HG02981 (cell line): Measurements from ENCODE around the gene NKX3-2.
"Not testable (repeated sequence)": the region's sequence is repeated elsewhere in the genome, so short reads cannot be mapped to it uniquely, and the experiment has no call there.

Experiments
- ATAC-seq: cut with Tn5 transposase; IDR thresholded peaks from one replicate; pipeline ENCODE4 v1.9.1; 2021; ENCODE audit warnings: mild to moderate bottlenecking, moderate library complexity; ENCODE audit not compliant: unreplicated experiment

The NKX3-2 gene

DNA sequence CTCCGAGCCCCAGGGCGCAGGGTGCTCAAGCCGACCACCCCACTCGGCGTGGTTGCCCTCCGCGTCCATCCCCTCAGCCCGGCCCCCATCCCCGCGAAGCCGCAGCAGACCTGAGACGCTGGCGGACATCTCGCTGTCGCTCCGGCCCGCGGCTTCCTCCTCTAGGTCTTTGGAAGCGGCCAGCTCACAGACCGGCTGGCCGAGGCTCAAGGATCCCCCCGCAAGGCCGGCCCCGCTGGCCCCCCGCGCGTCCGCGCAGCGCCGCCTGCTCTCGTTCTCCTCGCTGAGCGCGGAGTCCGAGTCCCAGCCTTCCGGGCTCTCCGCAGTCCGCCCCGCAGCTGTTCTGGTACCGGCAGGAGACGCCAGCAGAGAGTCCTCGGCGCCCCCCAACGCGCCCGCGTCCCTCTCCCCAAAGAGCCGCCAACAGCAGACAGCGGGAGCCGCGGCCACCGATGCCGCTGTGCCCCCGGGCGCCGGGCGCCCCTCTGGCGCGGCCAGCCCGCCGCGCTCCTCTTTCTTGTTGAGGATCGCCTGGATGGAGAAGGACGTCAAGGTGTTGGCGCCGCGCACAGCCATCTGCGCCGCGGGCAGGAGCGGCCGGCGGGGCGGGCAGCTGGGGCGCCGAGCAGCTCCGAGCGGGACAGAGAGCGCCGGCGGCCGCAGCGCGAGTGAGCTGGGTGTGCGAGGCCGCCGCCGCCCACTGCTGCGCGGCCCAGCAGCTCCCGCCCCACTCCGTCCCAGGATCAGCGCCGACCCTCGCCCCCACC lies at the start of gene NKX3-2:
NKX3-2 (minus strand) TSS at position 670 of the 767 bp plus-strand sequence; CDS start at position 576, 94 bp downstream.
- ATAC-seq = no peak

DNA sequence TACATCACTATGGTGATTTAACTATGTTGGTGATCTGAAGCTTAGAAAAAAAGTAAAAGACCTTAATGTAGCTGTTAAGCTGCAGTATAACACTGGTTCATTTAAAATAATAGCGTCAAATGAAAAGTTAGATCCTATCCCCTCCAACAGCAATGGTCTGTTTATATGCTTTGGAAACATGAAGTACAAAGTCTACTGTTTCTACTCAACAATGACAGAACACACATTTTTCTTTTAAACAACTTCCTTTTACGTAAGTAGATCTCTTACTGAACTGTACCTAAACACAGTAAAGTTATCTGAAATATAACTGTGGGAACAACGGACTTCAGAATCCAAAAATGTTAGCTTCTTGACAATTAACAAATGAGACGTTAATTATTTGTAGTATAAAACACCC lies 47.9 kb upstream of the NKX3-2 start:
- ATAC-seq = no peak

DNA sequence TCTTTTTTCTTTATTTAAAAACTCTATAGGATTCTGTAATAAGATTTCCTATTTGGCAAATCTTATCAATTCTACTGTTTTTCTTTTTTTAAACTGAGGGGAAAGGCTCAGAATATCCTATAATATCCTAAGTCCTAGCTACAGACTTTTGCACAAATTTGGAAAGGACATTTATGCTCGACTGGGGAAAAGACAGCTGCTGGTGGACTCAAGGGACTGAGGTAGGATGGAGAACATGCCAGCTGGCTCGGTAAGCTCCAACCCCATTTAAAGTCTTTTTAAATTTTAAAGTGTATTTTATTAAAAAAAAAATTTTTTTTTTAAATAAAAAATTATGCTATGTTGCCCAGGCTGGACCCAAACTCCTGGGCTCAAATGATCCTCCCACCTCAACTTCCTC lies 46.5 kb upstream of the NKX3-2 start:
- ATAC-seq = no peak

DNA sequence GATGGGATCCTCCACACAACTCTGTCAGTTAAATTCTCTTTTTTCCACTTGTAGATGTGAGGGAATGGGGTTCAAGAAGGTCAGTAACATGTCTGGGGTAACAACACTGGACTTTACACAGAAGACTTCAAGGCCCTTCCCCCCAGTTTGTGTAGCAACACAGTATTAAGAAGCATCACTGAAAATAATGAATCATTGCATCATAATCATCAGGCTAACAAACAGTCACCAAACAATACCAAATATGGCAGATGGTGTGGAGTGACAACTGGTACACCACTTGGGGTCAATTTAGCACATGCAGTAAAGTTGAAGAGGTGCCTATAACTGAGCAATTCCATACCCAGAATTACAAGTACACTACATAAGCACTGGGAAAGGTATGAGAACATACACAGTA lies 44.6 kb upstream of the NKX3-2 start:
- no peak for ATAC-seq

DNA sequence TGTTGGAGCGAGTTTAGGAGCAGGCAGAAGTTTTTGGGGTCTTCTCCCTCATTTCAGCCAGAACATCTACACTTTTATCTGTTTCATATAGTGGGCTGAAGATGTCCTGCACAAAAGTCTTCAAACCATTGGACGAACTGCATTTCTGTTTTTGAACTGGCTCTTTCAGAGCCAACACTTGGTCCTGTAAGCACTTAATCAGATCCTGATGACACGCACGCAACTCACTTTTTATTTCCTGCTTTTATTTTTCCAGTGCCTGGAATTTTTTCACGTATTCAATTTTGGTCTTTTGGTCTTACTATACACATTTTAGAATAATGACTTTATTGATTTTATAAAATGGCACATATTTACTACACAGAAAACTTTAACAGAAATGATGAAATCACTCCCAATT lies 40.2 kb upstream of the NKX3-2 start:
- no peak for ATAC-seq

DNA sequence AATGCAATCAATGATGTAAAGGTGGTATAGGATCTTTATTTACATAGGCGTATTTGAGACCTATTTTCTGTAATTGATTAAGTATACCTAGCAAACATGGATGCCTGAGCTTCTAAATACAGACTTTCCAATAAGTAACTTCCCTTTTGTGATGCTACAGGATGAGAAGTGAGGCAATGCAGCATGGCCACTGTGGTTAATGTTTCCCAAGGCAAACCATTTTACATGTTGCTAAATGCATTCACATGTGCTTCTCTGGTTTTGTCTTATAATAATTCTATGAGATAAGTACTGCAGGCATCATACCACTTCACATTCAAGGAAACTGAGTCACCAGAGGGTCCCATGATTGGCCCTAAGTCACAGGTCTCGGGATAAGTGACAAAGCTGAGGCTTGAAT lies 35.7 kb upstream of the NKX3-2 start:
- ATAC-seq = no peak

DNA sequence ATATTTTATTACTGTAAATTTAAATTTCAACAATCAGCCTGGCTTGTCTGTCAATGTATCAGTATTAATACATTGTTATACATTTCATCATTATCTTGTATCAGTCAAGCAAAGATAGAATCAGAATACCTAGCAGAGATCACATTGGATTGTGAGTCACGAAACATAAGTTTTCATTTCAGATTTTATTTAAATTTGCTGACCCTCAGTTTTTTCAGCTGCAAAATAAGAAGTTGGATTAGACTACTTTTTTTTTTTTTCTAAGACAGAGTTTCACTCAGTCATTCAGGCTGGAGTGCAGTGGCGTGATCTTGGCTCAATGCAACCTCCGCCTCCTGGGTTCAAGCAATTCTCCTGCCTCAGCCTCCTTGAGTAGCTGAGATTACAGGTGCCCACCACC lies 33.4 kb upstream of the NKX3-2 start:
- no peak for ATAC-seq

DNA sequence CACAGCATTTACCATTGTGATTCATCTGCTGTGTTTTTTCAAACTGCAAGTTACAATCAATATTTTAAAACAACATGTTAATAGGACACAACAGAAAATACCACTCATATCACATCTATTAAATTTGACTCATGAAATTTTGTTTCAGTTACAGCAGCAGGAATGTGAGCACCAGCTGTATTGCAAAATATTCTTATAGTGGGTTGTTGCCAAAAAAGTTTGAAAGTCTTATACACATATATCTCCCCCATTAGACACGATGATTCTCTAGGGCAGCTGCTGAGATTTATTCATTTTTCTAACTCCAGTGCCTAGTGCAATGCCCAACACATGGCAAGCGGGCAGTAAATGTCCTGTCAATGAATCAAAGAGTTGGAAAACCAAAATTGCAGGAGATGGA lies 26.6 kb upstream of the NKX3-2 start:
- ATAC-seq = no peak

DNA sequence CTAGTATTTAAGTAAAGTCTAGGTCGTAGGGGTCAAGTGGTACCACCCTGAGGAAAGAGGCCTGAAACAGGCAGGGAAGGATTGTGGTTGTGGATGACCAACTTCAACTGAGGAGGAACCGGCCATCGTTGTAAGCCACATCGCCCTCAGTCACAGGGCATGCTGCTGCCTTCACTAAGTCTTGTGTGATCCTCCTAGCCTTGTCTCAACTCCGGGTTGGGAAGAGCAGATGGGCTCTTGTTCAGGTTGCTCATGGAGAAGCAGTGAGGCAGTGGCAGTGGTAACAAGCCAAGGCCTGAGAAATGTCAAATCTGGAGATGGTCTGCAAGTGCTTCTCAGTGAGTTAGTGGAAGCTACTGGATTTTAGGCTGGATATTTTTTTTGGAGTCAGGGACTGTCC lies 22.8 kb upstream of the NKX3-2 start:
- no peak for ATAC-seq

DNA sequence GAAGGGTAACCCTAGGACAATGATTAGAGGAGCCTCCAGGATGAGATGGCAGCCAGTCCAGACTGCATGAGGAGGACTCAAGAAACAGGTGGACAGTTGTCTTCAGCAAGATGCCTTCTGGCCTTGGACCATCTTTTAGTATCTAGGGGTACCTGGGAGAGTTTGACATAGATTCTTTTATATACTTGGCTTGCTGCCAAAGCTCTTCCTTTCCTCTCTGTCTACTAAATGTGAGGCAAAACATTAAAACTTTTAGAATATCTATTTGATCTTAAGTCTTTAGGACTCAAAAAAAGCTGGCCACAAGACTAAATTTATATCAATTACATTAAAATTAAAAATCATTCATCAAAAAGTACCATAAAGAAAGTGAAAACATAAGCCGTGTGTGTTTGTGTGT lies 18.6 kb upstream of the NKX3-2 start:
- ATAC-seq = no peak

DNA sequence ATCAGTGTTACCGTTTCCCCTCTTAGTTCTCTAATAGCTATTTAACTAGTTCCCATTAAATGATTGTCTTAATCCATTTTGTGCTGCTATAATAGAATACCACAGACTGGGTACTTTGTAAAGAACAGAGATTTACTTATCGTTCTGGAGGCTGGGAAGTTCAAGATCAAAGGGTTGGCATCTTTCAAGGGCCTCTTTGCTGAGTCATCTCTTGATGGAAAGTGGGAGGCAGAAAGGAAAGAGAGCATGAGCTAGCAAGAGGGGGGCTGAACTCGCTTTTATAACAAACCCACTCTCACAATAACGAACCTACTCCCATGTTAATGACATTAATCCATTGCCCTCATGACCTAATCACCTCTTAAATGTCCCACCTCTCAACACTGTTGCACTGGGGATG lies 17.4 kb upstream of the NKX3-2 start:
- no peak for ATAC-seq

DNA sequence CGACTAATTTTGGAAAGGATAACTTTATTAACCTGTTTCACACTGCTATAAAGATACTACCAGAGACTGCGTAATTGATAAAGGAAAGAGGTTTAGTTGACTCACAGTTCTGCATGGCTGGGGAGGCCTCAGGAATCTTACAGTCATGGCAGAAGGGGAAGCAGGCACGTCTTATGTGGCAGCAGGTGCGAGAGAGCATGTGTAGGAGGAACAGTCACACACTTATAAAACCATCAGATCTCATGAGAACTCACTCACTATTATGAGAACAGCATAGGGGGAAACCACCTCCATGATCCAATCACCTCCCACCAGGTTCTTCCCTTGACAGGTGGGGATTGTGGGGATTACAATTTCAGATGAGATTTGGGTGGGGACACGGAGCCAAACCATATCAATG lies 15.8 kb upstream of the NKX3-2 start:
- not testable (repeated sequence) for ATAC-seq

DNA sequence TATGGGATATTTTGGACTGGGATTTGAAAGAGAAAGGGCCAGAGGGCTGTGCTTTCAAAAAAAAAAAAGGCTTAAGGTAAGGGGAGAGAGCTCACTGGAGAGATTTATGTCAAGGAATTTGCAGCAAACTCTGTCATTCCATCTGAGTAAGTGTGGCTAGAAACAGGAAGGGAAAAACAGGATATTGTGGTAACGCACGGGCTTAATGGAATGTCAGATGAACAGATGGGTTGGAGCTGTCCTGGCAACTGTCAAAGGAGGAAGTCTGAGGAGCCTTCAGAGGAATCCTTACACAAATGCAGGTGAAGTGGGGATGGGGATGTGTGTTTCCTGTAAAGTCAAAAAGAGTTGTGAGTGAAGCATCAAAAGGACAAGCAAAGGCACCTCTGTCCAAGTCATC lies 15.1 kb upstream of the NKX3-2 start:
- ATAC-seq = no peak

DNA sequence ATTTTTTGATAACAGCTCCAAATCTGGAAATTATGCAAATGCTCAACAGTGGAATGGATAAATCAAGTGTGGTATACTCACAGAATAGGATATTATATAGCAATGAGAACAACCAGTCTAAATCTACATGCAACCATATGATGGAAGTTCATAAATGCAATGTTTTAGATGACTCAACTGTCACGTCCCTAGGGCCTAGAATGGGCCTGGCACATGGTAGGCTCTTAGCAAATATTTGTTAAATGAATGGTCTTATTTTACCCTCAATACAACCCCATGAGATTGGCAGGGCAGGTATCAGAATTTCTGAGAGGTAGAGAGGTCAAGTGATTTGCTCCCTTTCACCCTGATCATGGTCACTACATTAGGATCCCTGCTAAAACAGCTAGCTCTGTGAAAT lies 14.6 kb upstream of the NKX3-2 start:
- ATAC-seq = no peak

DNA sequence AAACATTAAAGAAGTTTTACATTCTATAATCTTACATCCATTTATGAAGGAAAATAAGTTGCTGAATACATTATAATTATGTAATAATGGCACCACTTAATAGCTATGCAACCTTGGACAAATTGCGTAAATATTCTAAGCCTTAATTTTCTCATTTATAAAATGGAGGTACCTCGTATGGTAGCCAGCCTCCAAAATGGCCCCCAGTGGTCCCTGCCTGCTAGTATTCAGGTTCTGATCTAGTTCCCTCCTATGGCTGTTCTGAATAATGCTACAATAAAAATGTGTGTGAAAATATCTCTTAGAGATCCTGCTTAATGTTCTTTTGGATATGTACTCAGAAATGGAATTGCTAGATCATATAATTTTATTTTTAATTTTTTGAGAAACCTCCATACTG lies 11.0 kb upstream of the NKX3-2 start:
- ATAC-seq = no peak

DNA sequence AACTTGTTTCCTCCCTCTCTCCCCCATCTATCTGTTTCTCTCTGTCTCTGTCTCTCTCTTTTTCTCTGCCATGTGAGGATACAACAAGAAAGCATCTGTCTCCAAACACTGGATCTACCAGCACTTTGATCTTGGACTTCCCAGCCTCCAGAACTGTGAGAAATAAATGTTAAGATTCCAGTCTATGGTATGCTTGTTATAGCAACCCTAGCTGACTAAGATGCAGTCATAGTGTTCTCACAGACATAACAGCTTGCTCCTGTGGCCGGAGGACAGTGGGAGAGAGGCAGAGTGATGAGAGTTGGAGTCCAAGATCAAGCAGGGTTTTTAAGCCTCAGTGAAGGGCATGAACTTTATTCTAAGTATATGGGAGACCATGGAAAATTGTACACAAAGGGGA lies 8.8 kb upstream of the NKX3-2 start:
- no peak for ATAC-seq

DNA sequence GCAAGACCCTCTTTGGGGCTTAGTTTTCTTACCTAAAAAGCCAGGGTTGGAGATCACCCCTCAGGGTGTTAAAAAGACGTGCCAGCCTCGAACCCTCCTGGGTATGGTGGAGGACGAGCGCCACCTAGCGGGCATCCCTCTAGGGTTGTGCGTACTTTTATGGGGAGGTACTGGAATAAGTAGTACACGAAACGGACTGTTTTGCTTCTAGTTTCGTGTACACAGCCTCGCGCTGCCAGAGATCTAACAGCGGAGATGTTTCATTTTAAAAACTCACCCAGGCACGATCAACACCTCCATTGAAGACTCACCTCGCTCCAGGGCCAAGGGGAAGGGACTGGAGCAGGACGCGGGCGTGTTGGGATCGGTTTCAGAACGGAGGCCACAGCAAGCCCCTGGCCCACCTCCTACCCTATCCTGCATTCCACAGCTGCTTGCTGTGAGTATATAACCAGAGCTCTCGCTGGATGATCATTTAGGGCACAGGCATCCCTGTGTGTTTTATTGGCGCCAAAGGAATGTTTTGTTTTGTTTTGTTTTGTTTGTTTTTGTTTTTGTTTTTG lies 4.8 kb upstream of the NKX3-2 start:
- peak; percentile 68 for ATAC-seq

DNA sequence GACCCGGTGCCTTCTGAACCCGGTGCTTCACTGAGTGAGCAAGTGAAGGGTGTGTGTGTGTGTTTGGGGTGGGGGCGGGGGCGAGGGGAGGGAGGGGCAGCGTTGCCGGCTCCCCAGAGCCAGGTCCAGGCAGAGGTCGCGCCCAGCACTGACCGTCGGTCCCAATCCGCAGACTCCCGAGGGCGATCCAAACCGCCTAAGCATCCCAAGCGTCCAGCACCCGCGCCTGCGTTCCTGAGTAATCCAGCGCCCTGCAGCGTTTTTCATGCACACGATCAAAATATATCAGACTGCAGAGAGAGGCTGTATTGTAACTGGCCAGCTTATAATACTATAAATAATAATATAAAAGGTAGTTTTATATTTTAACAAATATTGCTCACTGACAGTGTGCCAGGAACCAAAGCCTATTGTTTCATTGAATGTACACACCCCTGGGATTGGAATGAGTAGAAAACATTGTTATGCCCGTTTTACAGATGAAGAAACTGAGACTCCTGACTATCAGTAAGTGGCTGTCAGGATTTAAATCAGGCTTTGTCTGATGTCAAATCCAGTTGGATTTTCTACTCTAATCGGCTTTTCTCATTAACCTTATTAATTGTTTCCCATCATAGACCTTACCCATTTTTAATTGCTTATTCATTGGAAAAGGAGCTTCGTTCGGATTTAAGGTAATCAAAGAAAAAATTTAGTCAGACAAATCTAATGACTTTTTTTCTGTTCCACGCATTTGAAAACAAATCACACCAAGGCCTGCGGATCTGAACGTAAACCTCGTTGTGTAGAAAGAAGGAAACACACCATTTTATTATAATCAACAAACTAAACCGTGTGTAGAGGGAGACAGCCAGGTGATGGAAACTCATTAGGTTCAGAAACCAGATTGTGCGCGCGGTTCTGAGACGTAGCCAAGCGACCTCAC lies 4.0 kb upstream of the NKX3-2 start:
- ATAC-seq = peak; percentile 1

DNA sequence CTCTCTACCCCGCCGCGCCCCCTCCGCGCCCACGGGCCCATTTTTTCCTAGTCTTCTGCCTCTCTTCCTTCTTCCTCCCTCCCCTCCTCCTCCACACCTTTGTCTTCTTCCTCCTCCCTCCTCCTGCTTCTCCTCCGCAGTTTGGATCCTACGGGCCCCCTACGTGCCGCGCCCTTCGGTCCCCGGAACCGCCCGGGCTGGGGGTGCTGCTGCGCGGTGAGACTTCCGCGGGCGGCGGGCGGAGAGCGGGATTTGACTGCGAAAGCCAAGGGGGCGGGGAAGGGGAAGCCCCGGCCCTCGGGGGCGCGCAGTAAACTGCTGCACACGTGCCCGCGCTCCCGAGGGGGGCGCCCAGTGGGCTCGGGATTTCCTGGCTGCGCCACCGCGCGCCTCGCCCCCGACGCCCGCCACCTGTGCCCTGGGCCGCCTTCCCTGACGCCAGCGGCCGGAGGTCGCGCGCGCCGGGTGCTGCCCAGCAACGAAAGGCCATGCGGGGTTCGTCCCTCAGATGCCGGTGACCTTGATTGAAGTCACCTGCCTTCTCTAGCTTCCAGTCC lies 3.3 kb upstream of the NKX3-2 start:
- no peak for ATAC-seq

DNA sequence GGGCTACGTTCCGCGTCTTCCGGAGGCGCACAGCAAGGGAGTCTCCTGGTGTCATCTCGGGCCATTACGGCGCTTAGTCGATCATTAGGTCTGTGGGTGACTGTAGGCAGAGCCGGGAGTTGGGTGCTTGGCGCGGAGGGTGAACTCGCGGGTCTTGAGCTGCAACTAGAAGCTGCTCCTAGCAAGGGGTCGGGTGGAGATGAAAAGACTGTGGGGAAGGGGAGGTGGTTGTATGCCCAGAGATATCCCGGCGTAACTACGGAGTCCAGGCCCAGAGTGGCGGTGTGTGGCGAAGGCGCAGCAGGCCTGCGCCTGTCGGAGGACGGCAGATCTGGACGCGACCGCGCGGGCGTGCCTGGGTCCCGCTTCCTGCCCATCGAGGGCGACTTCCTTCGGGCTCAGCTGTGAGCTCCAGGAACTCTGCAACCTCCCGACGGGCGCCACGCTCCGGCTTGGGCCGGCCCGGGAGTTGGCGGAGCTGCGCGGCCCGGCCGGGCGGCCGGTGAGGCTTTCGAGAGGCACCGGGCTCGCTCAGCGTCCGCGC lies 2.7 kb upstream of the NKX3-2 start:
- no peak for ATAC-seq
